IPS-NIHi11 (cell line): ENCODE measurements around the gene TMEM151A.

Source experiments
- DNase-seq: peaks from one replicate; pipeline ENCODE4 v3.0.0; 2012; ENCODE audit warnings: mixed read lengths, low spot score

Gene TMEM151A

GRCh38 chr11:66336234-66337102 is 44.8 kb downstream of the TMEM151A start, which contains the start of gene RIN1:
Gene RIN1, minus strand, starts transcription at chr11:66336434. Its CDS starts 32 bp downstream, at chr11:66336402.
- peak; percentile 86 for DNase-seq

DNA sequence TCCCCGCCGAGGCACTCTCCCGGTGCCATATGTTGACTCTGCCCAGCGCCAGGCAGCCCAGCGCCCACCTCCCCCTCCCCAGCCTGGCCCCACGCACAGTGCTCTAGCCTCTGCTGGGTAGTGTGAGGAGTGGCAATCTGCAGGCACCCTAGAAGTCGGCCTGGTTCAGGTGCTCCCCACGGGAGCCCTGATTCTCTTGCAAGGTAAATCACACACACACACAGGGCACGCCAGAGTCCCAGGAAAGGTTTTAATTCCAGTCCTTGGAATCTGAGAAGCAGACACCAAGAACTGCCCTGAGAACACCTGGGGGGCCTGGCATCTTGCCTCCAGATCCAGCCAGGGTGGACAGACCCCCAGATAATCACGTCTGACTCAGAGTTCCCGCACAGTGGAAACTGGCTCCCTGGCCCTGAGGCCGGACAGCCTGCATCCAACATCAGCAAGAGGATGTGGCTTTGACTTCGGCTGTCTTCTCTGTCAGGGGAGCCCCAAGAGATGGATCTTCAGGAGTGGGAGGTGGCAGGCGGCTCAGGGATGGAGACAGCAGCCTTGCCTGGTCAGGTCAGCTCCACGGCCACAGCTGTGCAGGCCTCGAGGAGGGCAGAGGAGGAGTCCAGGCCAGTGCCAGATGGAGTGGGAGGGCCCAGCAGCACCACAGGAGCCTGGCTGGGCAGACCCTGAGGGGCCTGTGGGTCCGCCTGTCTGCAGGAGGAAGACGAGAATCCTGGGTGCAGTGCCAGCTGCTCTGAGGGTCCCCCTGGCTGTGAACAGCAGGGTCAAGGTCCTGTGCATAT is 45.6 kb downstream of the TMEM151A start:
- no peak for DNase-seq

GRCh38 chr11:66338276-66339161 is 46.8 kb downstream of the TMEM151A start:
- DNase-seq, result no peak

GRCh38 chr11:66339162-66339675 is 47.5 kb downstream of the TMEM151A start:
- no peak for DNase-seq

DNA sequence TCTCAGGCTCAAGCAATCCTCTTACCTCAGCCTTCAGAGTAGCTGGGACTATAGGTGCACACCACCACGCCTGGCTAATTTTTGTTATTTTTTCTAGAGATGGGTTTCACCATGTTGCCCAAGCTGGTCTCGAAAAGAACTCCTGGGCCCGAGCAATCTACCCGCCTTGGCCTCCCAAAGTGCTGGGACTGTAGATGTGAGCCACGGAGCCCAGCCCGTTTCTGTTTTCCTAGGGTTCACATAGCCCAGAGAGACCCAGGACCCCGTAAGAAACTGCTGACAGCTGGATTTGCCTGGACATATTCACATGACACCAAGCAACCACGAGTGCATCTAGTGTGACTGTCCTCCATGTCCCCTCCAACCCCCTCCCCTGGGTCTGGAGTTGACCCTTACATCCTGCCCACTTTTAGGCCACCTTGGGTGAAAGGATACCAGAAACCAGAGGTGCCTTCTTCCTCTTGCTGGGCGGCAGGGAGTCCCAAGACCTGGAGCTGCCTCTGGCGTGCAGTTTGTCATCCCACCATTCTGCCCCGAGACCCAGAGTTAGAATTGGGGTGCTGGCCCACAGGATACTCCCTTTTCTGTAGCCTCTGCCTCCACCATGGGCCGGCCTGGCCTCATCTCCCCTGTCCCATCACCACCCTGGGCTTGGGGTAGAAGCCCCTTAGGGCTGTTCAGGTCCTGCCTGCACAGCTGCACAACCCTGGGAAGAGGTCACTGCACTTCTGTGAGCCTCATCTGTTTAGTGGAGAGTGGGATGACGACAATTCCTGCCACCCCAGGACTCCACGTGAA is 48.2 kb downstream of the TMEM151A start:
- DNase-seq, result no peak

GRCh38 chr11:66340596-66341501 is 49.2 kb downstream of the TMEM151A start:
- DNase-seq, result no peak

DNA sequence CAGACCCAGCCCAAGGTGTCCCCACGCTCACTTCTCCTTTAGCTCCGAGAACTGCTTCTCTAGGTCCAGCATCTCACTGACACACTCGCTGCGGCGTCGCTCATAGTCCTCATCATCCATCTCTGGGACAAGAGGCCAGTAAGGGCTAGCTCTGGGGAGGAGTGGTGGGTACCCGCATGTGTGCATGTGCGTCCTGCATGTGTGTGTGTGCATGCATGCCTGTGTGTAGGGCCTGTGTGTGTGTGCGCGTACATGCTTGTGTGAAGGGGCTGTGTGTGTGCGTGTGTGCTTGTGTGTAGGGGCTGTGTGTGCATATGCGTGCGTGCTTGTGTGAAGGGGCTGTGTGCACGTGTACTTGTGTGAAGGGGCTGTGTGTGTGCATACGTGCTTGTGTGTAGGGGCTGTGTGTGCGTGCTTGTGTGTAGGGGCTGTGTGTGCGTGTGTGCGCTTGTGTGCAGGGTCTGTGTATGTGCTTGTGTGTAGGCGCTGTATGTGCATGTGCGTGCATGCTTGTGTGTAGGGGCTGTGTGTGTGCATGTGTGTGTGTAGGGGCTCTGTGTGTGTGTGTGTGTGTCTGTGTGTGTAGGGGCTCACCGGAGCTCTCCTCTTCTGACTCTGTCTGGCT is 49.9 kb downstream of the TMEM151A start:
- DNase-seq, result no peak

DNA sequence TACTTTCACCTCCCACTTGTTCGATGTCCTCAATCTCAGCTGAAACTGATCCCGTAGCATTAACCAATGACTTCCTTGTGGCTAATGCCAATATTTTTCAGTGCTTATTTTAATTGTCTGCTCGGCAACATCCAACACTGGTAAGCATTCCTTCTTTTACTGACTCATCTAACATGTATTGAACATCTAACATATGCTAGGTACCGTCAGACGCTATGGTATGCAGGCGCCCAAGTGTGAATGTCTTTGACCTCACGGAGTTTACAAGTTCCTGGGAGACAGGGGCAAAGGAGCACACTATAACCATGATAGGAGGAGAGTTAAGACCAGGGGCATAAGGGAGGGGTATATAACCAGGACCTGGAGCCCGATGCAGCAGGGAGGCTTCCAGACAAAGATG is 51.5 kb downstream of the TMEM151A start:
- no peak for DNase-seq

- peak; percentile 95 for DNase-seq
Observed at GRCh38 chr11:66344550-66345315, 53.0 kb downstream of the TMEM151A start, which contains the start of gene BRMS1. Gene BRMS1, minus strand, starts transcription at chr11:66345104. Its CDS starts 2,870 bp downstream, at chr11:66342234.

DNA sequence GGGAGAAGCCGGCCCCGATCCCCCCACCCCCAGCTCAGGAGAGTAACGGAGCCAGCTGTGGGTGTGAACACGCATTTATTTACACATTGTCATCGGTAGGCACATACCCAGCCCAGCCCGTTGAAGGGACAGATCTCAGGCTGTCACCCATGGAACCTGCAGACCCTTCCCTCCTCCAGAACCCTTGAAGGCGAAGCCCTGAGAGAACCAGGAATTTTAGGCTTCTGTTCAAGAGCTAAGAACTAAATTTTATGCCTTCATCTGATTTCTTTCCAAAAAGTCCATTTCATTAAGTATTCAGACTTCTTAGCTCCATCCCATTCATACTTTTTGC is 53.6 kb downstream of the TMEM151A start:
- no peak for DNase-seq
